Measurements from ENCODE around the gene ZBTB7C. TPM values are rescaled to one million over a fixed set of nuclear protein-coding genes. Genes with fewer than 3 reads are reported as not detected.

Gene ZBTB7C
- total RNA-seq, 1 donor, result 0.09 TPM

- DNase-seq (ENCODE audit: low read depth), result no peak
- TF ChIP-seq, protein P1, sequence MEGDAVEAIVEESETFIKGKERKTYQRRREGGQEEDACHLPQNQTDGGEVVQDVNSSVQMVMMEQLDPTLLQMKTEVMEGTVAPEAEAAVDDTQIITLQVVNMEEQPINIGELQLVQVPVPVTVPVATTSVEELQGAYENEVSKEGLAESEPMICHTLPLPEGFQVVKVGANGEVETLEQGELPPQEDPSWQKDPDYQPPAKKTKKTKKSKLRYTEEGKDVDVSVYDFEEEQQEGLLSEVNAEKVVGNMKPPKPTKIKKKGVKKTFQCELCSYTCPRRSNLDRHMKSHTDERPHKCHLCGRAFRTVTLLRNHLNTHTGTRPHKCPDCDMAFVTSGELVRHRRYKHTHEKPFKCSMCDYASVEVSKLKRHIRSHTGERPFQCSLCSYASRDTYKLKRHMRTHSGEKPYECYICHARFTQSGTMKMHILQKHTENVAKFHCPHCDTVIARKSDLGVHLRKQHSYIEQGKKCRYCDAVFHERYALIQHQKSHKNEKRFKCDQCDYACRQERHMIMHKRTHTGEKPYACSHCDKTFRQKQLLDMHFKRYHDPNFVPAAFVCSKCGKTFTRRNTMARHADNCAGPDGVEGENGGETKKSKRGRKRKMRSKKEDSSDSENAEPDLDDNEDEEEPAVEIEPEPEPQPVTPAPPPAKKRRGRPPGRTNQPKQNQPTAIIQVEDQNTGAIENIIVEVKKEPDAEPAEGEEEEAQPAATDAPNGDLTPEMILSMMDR (IDR thresholded peaks at IDR 0.05; ENCODE audit: insufficient read depth, low read length), result no peak
- no peak overlapping the region for H3K4me3 ChIP-seq (ENCODE audit: low read depth, low read length)
Measured at GRCh38 chr18:48254077-48254602, 155.0 kb downstream of the ZBTB7C start.

- DNase-seq (ENCODE audit: low read depth), result no peak
- TF ChIP-seq, protein P1 (IDR thresholded peaks at IDR 0.05; ENCODE audit: insufficient read depth, low read length), result no peak
Measured at GRCh38 chr18:48252525-48252924, 156.7 kb downstream of the ZBTB7C start.

GRCh38 chr18:48250918-48251317 lies 158.3 kb downstream of the ZBTB7C start:
- no peak overlapping the region for H3K4me3 ChIP-seq (ENCODE audit: low read depth, low read length)
- TF ChIP-seq, protein P1 (IDR thresholded peaks at IDR 0.05; ENCODE audit: insufficient read depth, low read length), result no peak
- DNase-seq (ENCODE audit: low read depth), result no peak

More at GRCh38 chr18:48252525-48252924, 156.7 kb downstream of the ZBTB7C start:
- no peak overlapping the region for H3K4me3 ChIP-seq (ENCODE audit: low read depth, low read length)

DNA sequence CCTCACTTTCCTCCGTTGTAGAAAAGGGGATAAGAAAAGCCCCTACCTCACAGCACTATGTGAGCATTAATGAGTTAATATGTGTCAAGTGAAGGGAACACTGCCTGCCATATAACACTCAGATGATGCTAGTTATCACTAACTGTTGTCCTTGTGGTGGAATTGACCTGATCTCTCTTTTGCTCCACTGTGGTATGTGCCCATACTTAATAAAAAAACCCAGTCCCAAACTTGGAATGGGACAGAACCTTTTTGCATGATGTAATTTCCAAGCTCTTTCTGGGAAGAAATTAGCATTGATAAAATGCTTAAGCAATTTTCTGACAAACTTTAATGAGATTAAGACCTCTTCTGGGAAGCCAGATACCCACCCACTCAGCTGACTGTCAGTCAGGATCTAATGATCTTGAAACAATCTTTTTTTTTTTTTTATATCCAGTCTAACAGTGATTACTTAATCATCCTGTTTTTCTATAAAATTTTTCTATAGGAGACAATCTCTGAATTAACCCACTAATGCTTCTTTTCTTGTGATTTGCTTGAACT lies 158.7 kb downstream of the ZBTB7C start:
- no peak for DNase-seq (ENCODE audit: low read depth)
- TF ChIP-seq, protein P1 (IDR thresholded peaks at IDR 0.05; ENCODE audit: insufficient read depth, low read length), result no peak
- H3K4me3 ChIP-seq (ENCODE audit: low read depth, low read length), result no peak overlapping the region

DNA sequence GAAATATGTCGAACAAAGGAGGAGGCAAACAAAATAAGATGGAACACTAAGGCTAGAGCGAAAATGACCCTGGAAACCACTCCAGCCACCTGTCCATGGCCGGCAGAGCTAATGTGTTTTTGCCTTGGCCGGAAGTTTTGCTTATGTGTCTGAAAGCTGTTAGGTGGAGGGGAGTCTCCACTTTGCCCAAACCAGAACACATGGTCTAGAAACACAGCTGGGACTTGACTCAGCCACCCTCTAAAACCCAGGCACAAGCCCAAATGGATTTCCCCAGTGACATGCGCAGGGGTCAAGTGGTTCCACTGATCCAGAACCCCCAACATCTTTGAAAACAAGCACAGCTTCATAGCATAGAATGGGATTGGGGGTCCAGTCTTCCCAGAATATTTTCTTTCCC lies 159.3 kb downstream of the ZBTB7C start:
- DNase-seq (ENCODE audit: low read depth), result no peak
- TF ChIP-seq, protein P1 (IDR thresholded peaks at IDR 0.05; ENCODE audit: insufficient read depth, low read length), result no peak
- no peak overlapping the region for H3K4me3 ChIP-seq (ENCODE audit: low read depth, low read length)

DNA sequence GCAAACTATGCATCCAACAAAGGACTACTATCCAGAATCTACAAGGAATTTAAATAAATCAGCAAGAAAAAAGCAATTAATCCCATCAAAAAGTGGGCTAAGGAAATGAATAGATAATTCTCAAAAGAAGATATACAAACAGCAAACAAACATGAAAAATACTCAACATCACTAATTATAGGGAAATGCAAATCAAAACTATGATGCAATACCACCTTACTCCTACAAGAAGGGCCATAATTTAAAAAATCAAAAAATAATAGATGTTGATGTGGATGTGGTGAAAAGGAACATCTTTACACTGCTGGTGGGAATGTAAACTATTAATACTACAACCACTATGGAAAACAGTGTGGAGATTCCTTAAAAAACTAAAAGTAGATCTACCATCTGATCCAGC lies 164.7 kb downstream of the ZBTB7C start:
- TF ChIP-seq, protein P1 (IDR thresholded peaks at IDR 0.05; ENCODE audit: insufficient read depth, low read length), result no peak
- H3K4me3 ChIP-seq (ENCODE audit: low read depth, low read length), result no peak overlapping the region
- DNase-seq (ENCODE audit: low read depth), result no peak

GRCh38 chr18:48238636-48239035 lies 170.5 kb downstream of the ZBTB7C start:
- TF ChIP-seq, protein P1 (IDR thresholded peaks at IDR 0.05; ENCODE audit: insufficient read depth, low read length), result no peak
- H3K4me3 ChIP-seq (ENCODE audit: low read depth, low read length), result no peak overlapping the region
- no peak for DNase-seq (ENCODE audit: low read depth)
